Adipocyte (in vitro differentiated cells): ENCODE data around the gene ZC3HAV1L.
A peak's percentile ranks its signal among the peaks of the same experiment; 100 is the strongest.
"Not testable (repeated sequence)": the region's sequence is repeated elsewhere in the genome, so short reads cannot be mapped to it uniquely, and the experiment has no call there.

Experiments
- DNase-seq: peaks from one replicate; pipeline ENCODE4 v3.0.0-alpha.2; 2015; ENCODE audit warnings: low read depth
- H3K27me3 ChIP-seq: replicated peaks from 2 replicates; pipeline ENCODE4 v1.7.0; 2013; ENCODE audit warnings: mild to moderate bottlenecking, low read length, moderate library complexity; ENCODE audit not compliant: control insufficient read depth, insufficient read depth
- H3K36me3 ChIP-seq: 2 replicates; pipeline ENCODE4 v1.7.0; 2013; ENCODE audit warnings: low read length, mild to moderate bottlenecking, moderate library complexity; ENCODE audit not compliant: control insufficient read depth, insufficient read depth, severe bottlenecking
- H3K4me1 ChIP-seq: 2 replicates; pipeline ENCODE4 v1.7.0; 2013; ENCODE audit warnings: mild to moderate bottlenecking, low read length, moderate library complexity; ENCODE audit not compliant: control insufficient read depth, insufficient read depth
- H3K4me3 ChIP-seq: 2 replicates; pipeline ENCODE4 v1.7.0; 2013; ENCODE audit warnings: mild to moderate bottlenecking, low read length, moderate library complexity
- H3K9ac ChIP-seq: 2 replicates; pipeline ENCODE4 v1.7.0; 2013; ENCODE audit warnings: mild to moderate bottlenecking, low read length, moderate library complexity
- H3K9me3 ChIP-seq: 2 replicates; pipeline ENCODE4 v1.7.0; 2013; ENCODE audit warnings: mild to moderate bottlenecking, low read length, moderate library complexity; ENCODE audit not compliant: control insufficient read depth

Gene ZC3HAV1L

DNA sequence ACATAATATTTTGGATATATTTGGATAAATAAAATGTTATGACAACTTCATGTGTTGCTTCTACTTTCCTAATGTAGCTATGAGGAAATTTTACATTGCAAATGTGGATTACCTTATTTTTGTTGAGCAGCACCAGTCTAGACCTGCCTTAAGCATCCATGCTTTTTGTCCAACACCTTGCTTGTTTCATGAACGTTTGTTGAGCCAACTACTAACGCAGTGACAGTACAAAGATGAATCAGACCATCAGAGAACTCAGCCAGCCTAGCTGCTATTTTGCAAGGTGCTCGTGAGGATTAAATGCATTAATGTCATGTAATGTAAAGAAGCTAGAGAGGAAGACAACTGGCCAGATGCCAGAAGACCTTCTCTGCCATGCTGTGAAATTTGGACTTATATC is 1.1 kb upstream of the ZC3HAV1L start:
- Histone ChIP-seq H3K9me3 (no peaks in the 10 kb centered on the region), H3K36me3 (peaks cover 14% of the 10 kb centered on the region), H3K9ac (no peak overlapping the region), H3K4me3 (no peak overlapping the region), H3K27me3 (no peaks in the 10 kb centered on the region), H3K4me1 (peaks cover 8% of the 10 kb centered on the region)
- no peak for DNase-seq

DNA sequence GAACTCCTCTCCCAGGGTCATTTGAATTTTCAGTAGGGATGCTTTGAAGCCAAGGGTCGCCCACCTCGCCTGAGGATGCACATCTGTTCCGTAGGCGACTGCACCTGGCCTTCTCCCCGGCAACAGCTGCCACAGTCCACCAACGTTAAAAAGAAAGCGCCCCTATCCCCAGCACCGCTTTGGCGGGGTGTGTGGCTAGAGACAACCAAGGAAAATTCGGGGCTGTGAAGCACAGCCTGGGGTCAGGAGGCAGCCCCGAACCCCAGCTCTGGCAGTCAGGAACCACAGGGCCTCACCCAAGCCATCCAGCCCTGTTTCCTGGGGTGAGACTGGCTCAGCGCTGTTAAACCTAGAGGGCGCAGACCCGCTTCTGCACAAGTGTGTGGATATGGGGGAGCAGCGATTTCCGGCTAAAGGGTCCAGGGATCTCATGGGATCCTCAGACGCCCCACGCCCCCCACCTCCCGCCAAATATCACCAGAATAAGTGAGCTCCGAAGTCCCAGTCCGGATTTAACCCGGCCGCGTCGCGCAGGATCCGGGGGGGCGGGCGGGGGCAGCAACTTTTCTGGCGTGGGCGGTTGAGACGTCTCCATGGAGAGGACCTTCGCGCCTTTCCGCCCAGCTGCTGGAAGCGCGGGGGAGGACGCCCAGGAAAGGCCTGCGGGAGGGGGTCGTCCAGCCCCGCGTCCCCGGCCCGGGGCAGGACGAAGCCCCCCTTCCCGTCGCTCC is 822 bp downstream of the ZC3HAV1L start:
- peaks cover 17% of the 10 kb centered on the region for H3K36me3 ChIP-seq
- peak; percentile 64 for DNase-seq
- H3K27me3 ChIP-seq, result no peaks in the 10 kb centered on the region
- no peaks in the 10 kb centered on the region for H3K9me3 ChIP-seq
- H3K9ac ChIP-seq, result peak overlapping the region; percentile 86
- H3K4me1 ChIP-seq, result peaks cover 8% of the 10 kb centered on the region
- H3K4me3 ChIP-seq, result peak overlapping the region; percentile 85

DNA sequence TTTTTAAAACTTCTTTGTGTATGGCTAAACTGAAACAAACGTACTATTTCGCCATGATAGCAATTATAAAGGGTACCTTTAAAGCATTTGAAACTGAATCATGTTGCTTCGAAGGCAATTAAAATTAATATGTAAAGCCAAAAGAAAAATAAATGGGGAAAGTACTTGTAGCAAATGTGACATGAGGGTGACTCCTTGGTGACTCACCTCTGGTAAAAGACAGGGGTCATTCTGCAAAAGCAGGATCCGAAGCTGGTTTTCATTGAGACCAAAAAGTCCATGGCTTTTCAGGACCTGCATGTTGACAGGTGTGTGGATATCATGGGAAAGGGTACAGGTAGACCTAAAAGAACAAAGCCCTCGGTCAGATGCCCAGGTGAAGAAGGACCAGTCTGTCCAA is 1.5 kb downstream of the ZC3HAV1L start:
- peak overlapping the region; percentile 86 for H3K9ac ChIP-seq
- H3K27me3 ChIP-seq, result no peaks in the 10 kb centered on the region
- peaks cover 24% of the 10 kb centered on the region for H3K36me3 ChIP-seq
- peaks cover 8% of the 10 kb centered on the region for H3K4me1 ChIP-seq
- H3K4me3 ChIP-seq, result peak overlapping the region; percentile 85
- peak; percentile 21 for DNase-seq
- H3K9me3 ChIP-seq, result no peaks in the 10 kb centered on the region

GRCh38 chr7:139033346-139034114 is 2.3 kb downstream of the ZC3HAV1L start:
- no peaks in the 10 kb centered on the region for H3K27me3 ChIP-seq
- peaks cover 8% of the 10 kb centered on the region for H3K4me1 ChIP-seq
- H3K9ac ChIP-seq, result no peak overlapping the region
- H3K36me3 ChIP-seq, result peaks cover 30% of the 10 kb centered on the region
- no peak overlapping the region for H3K4me3 ChIP-seq
- H3K9me3 ChIP-seq, result no peaks in the 10 kb centered on the region
- no peak for DNase-seq

DNA sequence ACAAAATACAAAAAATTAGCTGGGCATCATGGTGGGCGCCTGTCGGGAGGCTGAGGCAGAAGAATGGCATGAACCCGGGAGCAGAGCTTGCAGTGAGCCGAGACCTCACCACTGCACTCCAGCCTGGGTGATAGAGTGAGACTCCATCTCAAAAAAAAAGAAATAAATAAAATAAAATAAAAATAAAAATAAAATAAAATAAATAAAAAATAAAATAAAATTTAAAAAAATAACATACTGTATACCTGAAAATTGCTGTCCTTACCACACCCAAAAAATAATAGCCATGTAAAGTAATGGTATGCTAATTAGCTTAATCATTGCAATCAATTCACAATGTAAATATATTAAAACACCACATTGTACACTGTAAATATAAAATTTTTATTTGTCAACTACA is 3.4 kb downstream of the ZC3HAV1L start:
- Histone ChIP-seq H3K9me3 (no peaks in the 10 kb centered on the region), H3K9ac (no peak overlapping the region), H3K27me3 (no peaks in the 10 kb centered on the region), H3K4me1 (peaks cover 8% of the 10 kb centered on the region), H3K36me3 (peaks cover 40% of the 10 kb centered on the region), H3K4me3 (no peak overlapping the region)
- no peak for DNase-seq

- Histone ChIP-seq H3K4me3 (no peak overlapping the region), H3K4me1 (peaks cover 1% of the 10 kb centered on the region), H3K9me3 (no peaks in the 10 kb centered on the region), H3K9ac (no peak overlapping the region), H3K27me3 (no peaks in the 10 kb centered on the region), H3K36me3 (peaks cover 62% of the 10 kb centered on the region)
- no peak for DNase-seq
Observed at GRCh38 chr7:139029353-139029752, 6.5 kb downstream of the ZC3HAV1L start.

DNA sequence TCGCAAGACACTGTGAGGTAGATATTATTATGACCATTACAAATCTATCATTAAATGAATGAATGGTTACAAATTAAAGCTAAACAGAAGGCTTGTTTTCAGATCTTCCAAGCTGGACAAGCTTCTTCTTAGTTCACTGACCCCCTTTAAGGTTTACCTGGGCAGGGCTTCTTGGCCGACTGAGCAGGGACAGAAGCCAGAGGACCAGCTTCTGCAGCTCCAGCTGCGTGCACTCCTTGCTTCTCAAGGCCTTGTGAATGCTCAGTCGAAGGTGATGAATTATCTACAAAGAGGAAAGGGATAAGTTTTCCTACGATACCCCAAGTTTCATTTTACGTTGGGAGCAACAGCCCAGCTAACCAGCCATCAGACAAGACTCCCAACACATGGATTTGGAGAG is 9.3 kb downstream of the ZC3HAV1L start:
- Histone ChIP-seq H3K9ac (no peak overlapping the region), H3K4me3 (no peak overlapping the region), H3K4me1 (peaks cover 9% of the 10 kb centered on the region), H3K36me3 (peaks cover 57% of the 10 kb centered on the region), H3K9me3 (no peaks in the 10 kb centered on the region), H3K27me3 (no peaks in the 10 kb centered on the region)
- no peak for DNase-seq

DNA sequence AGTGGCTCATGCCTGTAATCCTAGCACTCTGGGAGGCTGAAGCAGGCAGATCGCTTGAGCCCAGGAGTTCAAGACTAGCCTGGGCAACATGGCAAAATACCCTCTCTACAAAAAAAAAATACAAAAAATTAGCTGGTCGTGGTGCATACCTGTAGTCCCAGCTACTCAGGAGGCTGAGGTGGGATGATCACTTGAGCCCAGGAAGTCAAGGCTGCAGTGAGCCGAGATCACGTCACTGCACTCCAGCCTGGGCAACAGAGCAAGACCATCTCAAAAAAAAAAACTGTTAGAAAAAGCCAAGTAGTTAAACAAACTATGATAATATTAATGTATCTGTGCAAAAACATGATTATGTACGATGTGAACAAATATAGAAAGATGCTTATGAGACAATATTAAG is 10.0 kb downstream of the ZC3HAV1L start:
- peaks cover 57% of the 10 kb centered on the region for H3K36me3 ChIP-seq

DNA sequence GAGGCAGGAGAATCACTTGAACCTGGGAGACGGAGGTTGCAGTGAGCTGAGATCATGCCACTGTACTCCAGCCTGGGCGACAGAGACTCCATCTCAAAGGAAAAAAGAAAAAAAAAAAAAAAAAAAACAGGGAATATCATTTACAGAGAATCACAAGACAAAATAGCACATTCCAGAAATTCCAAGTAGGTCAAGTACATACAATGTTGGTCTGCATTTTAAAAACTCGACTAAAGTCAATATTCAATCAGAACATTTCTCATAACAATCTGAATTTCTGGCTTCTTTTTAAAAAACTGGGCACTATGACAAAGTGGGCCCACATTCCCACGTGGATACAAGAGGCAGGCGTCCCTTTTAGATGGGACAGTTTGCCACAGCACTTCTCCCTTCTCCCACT is 12.8 kb downstream of the ZC3HAV1L start:
- peak; percentile 59 for DNase-seq

More for the DNA sequence above, 10.0 kb downstream of the ZC3HAV1L start:
- not testable (repeated sequence) for H3K27me3 ChIP-seq, H3K4me1 ChIP-seq, H3K9ac ChIP-seq, H3K9me3 ChIP-seq, DNase-seq, H3K4me3 ChIP-seq

DNA sequence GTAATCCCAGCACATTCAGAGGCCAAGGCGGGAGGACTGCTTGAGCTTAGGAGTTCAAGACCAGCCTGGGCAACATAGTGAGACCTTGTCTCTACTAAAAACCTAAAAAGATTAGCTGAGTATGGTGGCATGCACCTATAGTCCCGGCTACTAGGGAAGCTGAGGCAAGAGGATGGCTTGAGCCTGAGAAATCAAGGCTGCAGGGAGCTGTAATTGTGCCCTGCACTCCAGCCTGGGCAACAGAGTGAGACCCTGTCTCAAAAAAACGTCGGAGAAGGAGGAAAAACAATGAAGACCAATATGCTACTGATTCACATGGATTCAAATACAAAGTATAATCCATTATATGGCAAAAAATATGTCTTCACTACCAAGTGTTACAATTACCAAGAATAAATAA is 13.6 kb downstream of the ZC3HAV1L start:
- H3K9ac ChIP-seq, result no peak overlapping the region
- peaks cover 9% of the 10 kb centered on the region for H3K4me1 ChIP-seq
- no peak overlapping the region for H3K4me3 ChIP-seq
- H3K36me3 ChIP-seq, result peaks cover 30% of the 10 kb centered on the region
- no peaks in the 10 kb centered on the region for H3K9me3 ChIP-seq
- DNase-seq, result no peak
- no peaks in the 10 kb centered on the region for H3K27me3 ChIP-seq

More for the DNA sequence above, 12.8 kb downstream of the ZC3HAV1L start:
- no peak overlapping the region for H3K9ac ChIP-seq
- peaks cover 38% of the 10 kb centered on the region for H3K36me3 ChIP-seq
- H3K4me3 ChIP-seq, result no peak overlapping the region
- no peaks in the 10 kb centered on the region for H3K27me3 ChIP-seq
- peaks cover 9% of the 10 kb centered on the region for H3K4me1 ChIP-seq
- no peaks in the 10 kb centered on the region for H3K9me3 ChIP-seq

DNA sequence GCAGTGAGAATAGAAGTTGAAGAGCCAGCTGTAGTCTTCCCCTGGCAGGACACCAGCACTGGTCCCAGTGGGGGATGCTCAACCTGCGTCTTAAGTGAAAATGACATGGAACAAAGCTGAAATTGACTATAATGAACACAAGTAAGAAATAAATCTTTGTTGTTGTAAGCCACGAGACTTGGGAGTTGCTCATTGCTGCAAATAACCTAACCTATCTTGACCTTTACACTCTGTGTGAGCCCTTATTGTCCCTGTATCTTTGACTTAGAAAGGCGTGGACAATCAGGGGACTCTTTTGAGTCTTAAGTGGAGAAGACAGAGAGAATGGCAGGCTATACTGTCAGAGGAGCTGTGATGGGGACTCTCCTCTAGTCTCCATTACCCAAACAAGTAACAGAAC is 16.9 kb downstream of the ZC3HAV1L start:
- Histone ChIP-seq H3K27me3 (peaks cover 9% of the 10 kb centered on the region), H3K4me1 (peaks cover 12% of the 10 kb centered on the region), H3K36me3 (peaks cover 10% of the 10 kb centered on the region), H3K9me3 (no peaks in the 10 kb centered on the region), H3K4me3 (no peak overlapping the region), H3K9ac (no peak overlapping the region)
- no peak for DNase-seq
